PFSK-1 (cell line): ENCODE measurements around the gene RPP14.

ENCODE experiments used
- FOXP2 ChIP-seq: optimal IDR thresholded peaks from 2 replicates; pipeline ENCODE3; 2011; ENCODE audit warnings: borderline replicate concordance, control low read depth, inconsistent platforms; ENCODE audit not compliant: insufficient read depth; ENCODE audit errors: extremely low read length, extremely low read depth
- POLR2AphosphoS5 ChIP-seq: IDR thresholded peaks from 2 replicates; pipeline ENCODE4 v1.6.1; 2012; ENCODE audit warnings: low read depth, mild to moderate bottlenecking, control low read depth, low read length, moderate library complexity
- REST ChIP-seq, 2 experiments: IDR thresholded peaks; 2 replicates each; pipeline versions ENCODE4 v1.6.1 to v1.8.0; 2011 to 2012; ENCODE audit warnings: low read depth in 2 of 2, low read length in 2 of 2, control low read depth in 1 of 2, inconsistent platforms in 1 of 2, mild to moderate bottlenecking in 1 of 2, moderate library complexity in 1 of 2; ENCODE audit not compliant: insufficient read depth in 1 of 2
- SIN3A ChIP-seq: IDR thresholded peaks from 2 replicates; pipeline ENCODE4 v1.6.1; 2012; ENCODE audit warnings: mild to moderate bottlenecking, low read length, moderate library complexity, borderline replicate concordance; ENCODE audit not compliant: insufficient read depth
- TAF1 ChIP-seq: IDR thresholded peaks from 2 replicates; pipeline ENCODE4 v1.6.1; 2012; ENCODE audit warnings: low read length, control low read depth, borderline replicate concordance; ENCODE audit not compliant: insufficient read depth

The RPP14 gene

GRCh38 chr3:58271901-58272501 lies 34.0 kb upstream of the RPP14 start:
- TF ChIP-seq FOXP2 (no peak), POLR2AphosphoS5 (no peak), SIN3A (no peak), TAF1 (no peak), REST (IDR thresholded peaks at IDR 0.05; ENCODE audit: insufficient read depth in 1 of 2, low read depth in 2 of 2, low read length in 2 of 2) (no peak)

DNA sequence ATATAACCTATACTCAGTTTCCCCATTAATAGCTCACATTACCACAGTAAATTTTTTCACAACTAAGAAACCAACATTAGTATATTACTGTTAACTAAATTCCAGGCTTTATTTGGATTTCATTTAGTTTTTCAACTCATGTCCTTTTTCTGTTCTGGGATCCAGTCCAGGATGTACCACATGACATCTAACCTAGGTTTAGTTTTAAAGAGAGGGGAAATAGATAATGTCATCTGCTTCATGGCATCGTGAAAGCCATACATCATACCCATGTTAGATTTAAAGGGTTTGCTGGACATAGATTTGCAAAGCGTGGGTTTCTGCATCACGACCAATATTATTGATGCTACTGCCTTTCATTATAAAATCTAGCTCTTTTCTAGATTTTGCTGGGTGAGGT lies 33.2 kb upstream of the RPP14 start:
- TF ChIP-seq REST (IDR thresholded peaks at IDR 0.05; ENCODE audit: insufficient read depth in 1 of 2, low read depth in 2 of 2, low read length in 2 of 2) (no peak), POLR2AphosphoS5 (no peak), TAF1 (no peak), FOXP2 (no peak), SIN3A (no peak)

DNA sequence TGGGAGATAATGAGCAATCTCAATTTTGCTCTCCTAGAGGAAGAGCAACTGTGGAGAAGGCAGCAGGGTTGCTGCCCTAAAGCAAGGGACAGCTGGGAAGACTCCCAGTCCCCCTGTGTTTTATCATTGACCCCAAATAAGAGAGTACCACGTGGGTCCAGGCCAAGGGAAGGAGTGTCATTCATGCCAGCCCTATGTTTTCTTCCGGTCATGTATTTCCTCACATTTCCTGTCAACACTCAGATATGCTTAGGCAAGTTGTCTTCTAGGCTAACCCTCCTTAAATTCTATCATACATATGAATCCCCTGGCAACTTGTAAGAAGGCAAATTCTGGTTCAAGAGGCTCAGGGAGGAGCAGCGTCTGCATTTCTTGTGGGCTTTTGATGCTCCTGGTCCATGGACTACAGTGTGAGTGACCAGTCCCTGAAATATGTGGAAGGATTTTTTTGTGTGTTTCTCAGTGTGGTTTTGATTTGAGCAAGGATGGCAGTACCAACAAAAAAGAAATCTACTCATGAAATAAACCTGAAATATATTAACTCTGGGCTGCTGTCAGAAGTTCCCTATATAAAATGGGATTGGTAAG lies 31.9 kb upstream of the RPP14 start:
- no peak for TF ChIP-seq SIN3A
- no peak for TF ChIP-seq TAF1
- no peak for TF ChIP-seq POLR2AphosphoS5
- no peak for TF ChIP-seq REST (IDR thresholded peaks at IDR 0.05; ENCODE audit: insufficient read depth in 1 of 2, low read depth in 2 of 2, low read length in 2 of 2)
- peak; percentile 9 for TF ChIP-seq FOXP2

DNA sequence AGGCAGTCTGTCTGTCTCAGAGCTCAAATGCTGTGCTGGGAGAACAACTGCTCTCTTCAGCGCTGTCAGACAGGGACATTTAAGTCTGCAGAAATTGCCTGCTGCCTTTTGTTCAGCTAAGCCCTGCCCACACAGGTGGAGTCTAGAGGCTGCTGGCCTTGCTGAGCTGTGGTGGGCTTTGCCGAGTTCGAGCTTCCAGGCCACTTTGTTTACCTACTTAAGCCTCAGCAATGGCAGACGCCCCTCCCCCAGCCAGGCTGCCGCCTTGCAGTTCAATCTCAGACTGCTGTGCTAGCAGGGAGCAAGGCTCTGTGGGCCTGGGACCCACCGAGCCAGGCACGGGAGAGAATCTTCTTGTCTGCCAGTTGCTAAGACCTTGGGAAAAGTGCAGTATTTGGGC lies 25.0 kb upstream of the RPP14 start:
- no peak for TF ChIP-seq FOXP2
- TF ChIP-seq TAF1 = no peak
- no peak for TF ChIP-seq POLR2AphosphoS5
- no peak for TF ChIP-seq REST (IDR thresholded peaks at IDR 0.05; ENCODE audit: insufficient read depth in 1 of 2, low read depth in 2 of 2, low read length in 2 of 2)
- TF ChIP-seq SIN3A = no peak

DNA sequence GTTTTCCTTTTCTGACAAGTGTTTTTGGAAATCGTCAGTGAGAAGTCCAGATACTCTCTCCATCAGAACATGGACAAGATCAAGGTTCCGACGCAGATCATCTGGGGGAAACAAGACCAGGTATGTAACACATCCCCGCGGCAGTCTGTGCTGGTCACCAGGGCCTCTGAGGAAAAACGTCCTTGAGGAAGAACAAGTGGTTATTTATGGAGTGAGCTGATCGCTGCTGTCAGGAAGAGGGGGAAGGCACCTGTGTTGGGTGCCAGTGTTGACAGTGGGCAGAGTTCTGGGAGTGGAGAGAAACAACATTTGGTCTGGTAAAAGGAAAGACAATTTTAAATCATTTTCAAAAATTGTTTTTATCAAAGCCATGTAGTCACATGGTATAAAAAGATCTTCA lies 20.7 kb upstream of the RPP14 start:
- TF ChIP-seq POLR2AphosphoS5 = no peak
- TF ChIP-seq FOXP2 = no peak
- no peak for TF ChIP-seq REST (IDR thresholded peaks at IDR 0.05; ENCODE audit: insufficient read depth in 1 of 2, low read depth in 2 of 2, low read length in 2 of 2)
- TF ChIP-seq TAF1 = no peak
- TF ChIP-seq SIN3A = no peak
